IMR-90 (cell line): ENCODE results near the gene DYSF. TPM values are rescaled to one million over a fixed set of nuclear protein-coding genes. Genes with fewer than 3 reads are reported as not detected.

Experiments
- ATAC-seq: fragments of 200-7000 bp; cut with Tn5 transposase; 2 replicates; pipeline ENCODE4 v1.9.1; 2020; ENCODE audit warnings: low read depth, mild to moderate bottlenecking, moderate library complexity
- BruUV-seq: library from RNA; stranded (reverse); fragments of 400-500 nt; replicated peaks from 2 replicates; lab custom pipeline; 2021; lab: Mats Ljungman, UMichigan
- CTCF ChIA-PET: fragments of 300-600 bp; formaldehyde crosslinking; extraction: SDS; loops from one replicate; lab custom pipeline; 2021; ENCODE audit warnings: antibody characterized with exemption; lab: Yijun Ruan, JAX
- POLR2A ChIA-PET: fragments of 300-600 bp; sonication (Branson Sonifier 250); formaldehyde crosslinking; loops from one replicate; lab custom pipeline; 2022; ENCODE audit warnings: antibody characterized with exemption; ENCODE audit not compliant: unreplicated experiment; lab: Charles Lee
- DNase-seq: peaks from one replicate; pipeline ENCODE4 v3.0.0; 2013
- H2AFZ ChIP-seq: replicated peaks from 2 replicates; pipeline ENCODE3; 2013; ENCODE audit warnings: low read length, mild to moderate bottlenecking; ENCODE audit not compliant: poor library complexity
- H2AK5ac ChIP-seq: 2 replicates; pipeline ENCODE4 v1.6.1; 2013; ENCODE audit warnings: low read depth, low read length, inconsistent platforms
- H2AK9ac ChIP-seq: replicated peaks from 2 replicates; pipeline ENCODE3; 2013; ENCODE audit warnings: mild to moderate bottlenecking, low read depth, low read length, moderate library complexity; ENCODE audit not compliant: poor library complexity
- H2BK120ac ChIP-seq: 2 replicates; pipeline ENCODE4 v1.6.1; 2013; ENCODE audit warnings: low read depth, low read length, inconsistent platforms
- H2BK15ac ChIP-seq: 3 replicates; pipeline ENCODE4 v1.6.1; 2013; ENCODE audit warnings: low read depth, low read length, inconsistent platforms
- H2BK20ac ChIP-seq: 2 replicates; pipeline ENCODE4 v1.6.1; 2013; ENCODE audit warnings: low read depth, mild to moderate bottlenecking, inconsistent platforms, low read length, moderate library complexity
- H2BK5ac ChIP-seq: 2 replicates; pipeline ENCODE4 v1.6.1; 2013; ENCODE audit warnings: mild to moderate bottlenecking, low read depth, low read length, inconsistent platforms; ENCODE audit not compliant: poor library complexity, severe bottlenecking
- H3K14ac ChIP-seq: replicated peaks from 2 replicates; pipeline ENCODE4 v1.6.1; 2013; ENCODE audit warnings: low read depth, low read length, inconsistent platforms
- H3K18ac ChIP-seq: 2 replicates; pipeline ENCODE4 v1.6.1; 2013; ENCODE audit warnings: low read depth, low read length, control low read depth
- H3K23ac ChIP-seq: 2 replicates; pipeline ENCODE4 v1.6.1; 2013; ENCODE audit warnings: low read depth, low read length, inconsistent platforms
- H3K27ac ChIP-seq: 2 replicates; pipeline ENCODE4 v1.5.1; 2013; ENCODE audit warnings: mild to moderate bottlenecking, control low read depth, low read length; ENCODE audit not compliant: insufficient read depth
- H3K27me3 ChIP-seq: 2 replicates; pipeline ENCODE4 v1.6.1; 2013; ENCODE audit warnings: low read length; ENCODE audit not compliant: control insufficient read depth, insufficient read depth
- H3K36me3 ChIP-seq: 2 replicates; pipeline ENCODE4 v1.6.1; 2013; ENCODE audit warnings: low read length, mixed read lengths; ENCODE audit not compliant: control insufficient read depth, insufficient read depth
- H3K4ac ChIP-seq: 2 replicates; pipeline ENCODE4 v1.6.1; 2013; ENCODE audit warnings: low read depth, low read length, inconsistent platforms
- H3K4me1 ChIP-seq: 2 replicates; pipeline ENCODE4 v1.6.1; 2013; ENCODE audit warnings: low read length, mixed read lengths; ENCODE audit not compliant: control insufficient read depth, insufficient read depth
- H3K4me2 ChIP-seq: 2 replicates; pipeline ENCODE4 v1.6.1; 2013; ENCODE audit warnings: low read depth, mild to moderate bottlenecking, control low read depth, low read length, moderate library complexity
- H3K4me3 ChIP-seq: 2 replicates; pipeline ENCODE4 v1.5.1; 2013; ENCODE audit warnings: low read depth, mild to moderate bottlenecking, control low read depth, low read length, moderate library complexity; ENCODE audit not compliant: insufficient read depth
- H3K56ac ChIP-seq: 2 replicates; pipeline ENCODE4 v1.6.1; 2013; ENCODE audit warnings: low read length, inconsistent platforms; ENCODE audit not compliant: insufficient read depth; ENCODE audit errors: extremely low read depth
- H3K79me1 ChIP-seq, 2 experiments: 2 replicates each; pipeline ENCODE4 v1.6.1; 2013; ENCODE audit warnings: low read length in 2 of 2, inconsistent platforms in 1 of 2, low read depth in 1 of 2
- H3K9ac ChIP-seq: 2 replicates; pipeline ENCODE4 v1.6.1; 2013; ENCODE audit warnings: low read depth, low read length, control low read depth
- H3K9me1 ChIP-seq: 2 replicates; pipeline ENCODE4 v1.6.1; 2013; ENCODE audit warnings: low read length, inconsistent platforms; ENCODE audit not compliant: insufficient read depth
- H3K9me3 ChIP-seq: 2 replicates; pipeline ENCODE4 v1.6.1; 2013; ENCODE audit warnings: low read length; ENCODE audit not compliant: control insufficient read depth, insufficient read depth
- H4K20me1 ChIP-seq: 2 replicates; pipeline ENCODE4 v1.6.1; 2013; ENCODE audit warnings: low read length, inconsistent platforms; ENCODE audit not compliant: insufficient read depth
- H4K5ac ChIP-seq: 2 replicates; pipeline ENCODE4 v1.6.1; 2013; ENCODE audit warnings: mild to moderate bottlenecking, low read depth, low read length, control low read depth
- H4K8ac ChIP-seq, 2 experiments: 2 replicates each; pipeline ENCODE4 v1.6.1; 2013; ENCODE audit warnings: low read depth in 2 of 2, low read length in 2 of 2, control low read depth in 1 of 2, inconsistent platforms in 1 of 2
- H4K91ac ChIP-seq: 2 replicates; pipeline ENCODE4 v1.6.1; 2013; ENCODE audit warnings: low read depth, low read length, inconsistent platforms; ENCODE audit not compliant: insufficient read depth
- BHLHE40 ChIP-seq: fragments of 150-350 bp; IDR thresholded peaks from 2 replicates; pipeline ENCODE4 v1.6.1; 2016; ENCODE audit warnings: mild to moderate bottlenecking, low read depth, low read length
- CEBPB ChIP-seq: IDR thresholded peaks from 2 replicates; pipeline ENCODE4 v1.6.1; 2012; ENCODE audit warnings: low read depth, low read length, improper control_type of control experiment
- CHD1 ChIP-seq: IDR thresholded peaks from 2 replicates; pipeline ENCODE4 v1.6.1; 2012; ENCODE audit warnings: low read depth, low read length, improper control_type of control experiment
- CTCF ChIP-seq: conservative IDR thresholded peaks from 2 replicates; pipeline ENCODE4 v1.5.1; 2012; ENCODE audit warnings: mild to moderate bottlenecking, low read depth, low read length, improper control_type of control experiment
- ELK1 ChIP-seq: fragments of 150-350 bp; IDR thresholded peaks from 2 replicates; pipeline ENCODE4 v1.6.1; 2016; ENCODE audit warnings: low read depth, mild to moderate bottlenecking, low read length, moderate library complexity, borderline replicate concordance
- FOS ChIP-seq: fragments of 150-350 bp; IDR thresholded peaks from 2 replicates; pipeline ENCODE4 v1.6.1; 2016; ENCODE audit warnings: low read depth, low read length
- MAFK ChIP-seq: IDR thresholded peaks from 2 replicates; pipeline ENCODE4 v1.6.1; 2012; ENCODE audit warnings: low read depth, low read length, improper control_type of control experiment
- MAZ ChIP-seq: IDR thresholded peaks from 2 replicates; pipeline ENCODE4 v1.6.1; 2012; ENCODE audit warnings: low read depth, mild to moderate bottlenecking, low read length, improper control_type of control experiment, moderate library complexity, borderline replicate concordance
- MXI1 ChIP-seq: IDR thresholded peaks from 2 replicates; pipeline ENCODE4 v1.6.1; 2012; ENCODE audit warnings: low read depth, mild to moderate bottlenecking, low read length, moderate library complexity, borderline replicate concordance
- NFE2L2 ChIP-seq: fragments of 150-350 bp; IDR thresholded peaks from 2 replicates; pipeline ENCODE4 v1.6.1; 2016; ENCODE audit warnings: low read depth, mild to moderate bottlenecking, low read length
- POLR2A ChIP-seq: IDR thresholded peaks from 2 replicates; pipeline ENCODE4 v1.6.1; 2012; ENCODE audit warnings: mild to moderate bottlenecking, low read depth, low read length
- RAD21 ChIP-seq: IDR thresholded peaks from 2 replicates; pipeline ENCODE4 v1.6.1; 2012; ENCODE audit warnings: low read length, improper control_type of control experiment
- RCOR1 ChIP-seq: IDR thresholded peaks from 2 replicates; pipeline ENCODE4 v1.6.1; 2012; ENCODE audit warnings: mild to moderate bottlenecking, low read length, improper control_type of control experiment; ENCODE audit not compliant: insufficient replicate concordance
- RFX5 ChIP-seq: IDR thresholded peaks from 2 replicates; pipeline ENCODE4 v1.8.0; 2012; ENCODE audit warnings: low read depth, mild to moderate bottlenecking, low read length, moderate library complexity
- SMC3 ChIP-seq: fragments of 150-350 bp; IDR thresholded peaks from 2 replicates; pipeline ENCODE4 v1.6.1; 2016; ENCODE audit warnings: low read depth, mild to moderate bottlenecking, antibody characterized with exemption, low read length, moderate library complexity
- USF2 ChIP-seq: fragments of 150-350 bp; IDR thresholded peaks from 2 replicates; pipeline ENCODE4 v1.6.1; 2017; ENCODE audit warnings: mild to moderate bottlenecking, antibody characterized with exemption, low read length, low read depth
- WGBS, 2 experiments: methylation state at CpG; one replicate each; pipeline versions ENCODE4 v1.1.5 to v1.1.7; 2013; ENCODE audit warnings: missing lambda C conversion rate in 2 of 2; ENCODE audit not compliant: insufficient read length in 1 of 2; ENCODE audit errors: extremely low coverage in 2 of 2; 5-methylcytosine and 5-hydroxymethylcytosine counted together
- dilution Hi-C: fragments of 300-500 bp; cut with HindIII; formaldehyde crosslinking; loops from one replicate; pipeline ENCODE4 v1.14.3; 2018; ENCODE audit warnings: low sequenced_read_pairs; ENCODE audit not compliant: unreplicated experiment
- in situ Hi-C: fragments of 300-500 bp; cut with MboI; formaldehyde crosslinking; loops from 3 replicates; pipeline ENCODE4 v1.14.3; 2019; ENCODE audit warnings: low sequenced_read_pairs, inconsistent platforms, mixed read lengths
- intact Hi-C: fragments of 100-400 bp; cut with micrococcal nuclease; formaldehyde crosslinking; loops from 2 replicates; pipeline ENCODE4 v1.10.0; 2022
- polyA plus RNA-seq, 3 experiments: library from polyadenylated mRNA; depleted of rRNA; stranded (reverse); fragments of >200 nt; gene quantifications; 2 replicates each; pipeline ENCODE4 v1.2.3, GENCODE V29; 2012; ENCODE audit warnings: low replicate concordance in 1 of 3
- total RNA-seq: library from RNA; depleted of rRNA; stranded (reverse); fragments of >200 nt; gene quantifications from 2 replicates; pipeline ENCODE4 v1.2.3, GENCODE V29; 2012

The DYSF gene
- total and polyA plus RNA-seq, 2 of the 4 experiments (the other 2 are of a cell fraction): 0.09 to 0.18 TPM

GRCh38 chr2:71658771-71659170, 205.4 kb downstream of the DYSF start:
- Histone ChIP-seq H4K8ac (no peak overlapping the region), H3K27me3 (no peaks in the 10 kb centered on the region), H3K18ac (no peak overlapping the region), H4K20me1 (no peaks in the 10 kb centered on the region), H2BK20ac (no peak overlapping the region), H3K27ac (no peak overlapping the region), H2AK5ac (no peak overlapping the region), H3K36me3 (no peaks in the 10 kb centered on the region), H2BK5ac (no peak overlapping the region), H2AK9ac (no peak overlapping the region), H4K5ac (no peak overlapping the region), H3K56ac (no peak overlapping the region), H3K4me1 (no peaks in the 10 kb centered on the region), H3K14ac (no peak overlapping the region), H3K4ac (no peak overlapping the region), H3K9me3 (peaks cover 4% of the 10 kb centered on the region), H3K4me2 (no peak overlapping the region), H3K9me1 (no peaks in the 10 kb centered on the region), H3K4me3 (no peak overlapping the region), H2BK15ac (no peak overlapping the region), H3K79me1 (no peaks in the 10 kb centered on the region), H2BK120ac (no peak overlapping the region), H2AFZ (no peak overlapping the region), H3K9ac (no peak overlapping the region), H4K91ac (no peak overlapping the region), H3K23ac (no peak overlapping the region)
- BruUV-seq: no TSS peak
- no peak for ATAC-seq
- TF ChIP-seq CEBPB: no peak
- no peak for TF ChIP-seq CTCF
- TF ChIP-seq CHD1: no peak
- TF ChIP-seq ELK1: no peak
- no peak for TF ChIP-seq MAZ
- no peak for TF ChIP-seq FOS
- no peak for TF ChIP-seq POLR2A
- no peak for TF ChIP-seq USF2
- TF ChIP-seq RAD21: no peak
- TF ChIP-seq MXI1: no peak
- TF ChIP-seq NFE2L2: no peak
- TF ChIP-seq RFX5: no peak
- TF ChIP-seq MAFK: no peak
- no peak for TF ChIP-seq SMC3
- TF ChIP-seq RCOR1: no peak
- TF ChIP-seq BHLHE40: no peak
- ChIA-PET POLR2A (no interaction called here), CTCF (no interaction called here)
- DNase-seq: no peak
- no CpG with 5 or more reads among the region's 3 CpGs for WGBS, 2 experiments
- intact Hi-C loops: no loop called here
- in situ Hi-C loops: no loop called here
- dilution Hi-C loops: no loop called here
